Thoracic aorta (tissue), 2 donors: Measurements from ENCODE around the gene IQCM. TPM values are rescaled to one million over a fixed set of nuclear protein-coding genes. Genes with fewer than 3 reads are reported as not detected.

Experiments used
- ATAC-seq: fragments of 150-250 bp; one replicate; pipeline ENCODE4 v1.8.0; 2017; ENCODE audit warnings: low read depth; ENCODE audit not compliant: insufficient number of reproducible peaks, low FRiP score
- DNase-seq: peaks from one replicate; pipeline ENCODE4 v3.0.0-alpha.2; 2020; ENCODE audit warnings: low spot score
- H3K27ac ChIP-seq, 2 donors: fragments of 200-600 bp; sonication (generic); 1 replicate in 1 of 2; 2 replicates in 1 of 2; pipeline ENCODE4 v1.5.1; 2016; ENCODE audit warnings: mild to moderate bottlenecking in 2 of 2, moderate library complexity in 2 of 2
- H3K27me3 ChIP-seq: fragments of 200-600 bp; sonication (generic); replicated peaks from 2 replicates; pipeline ENCODE4 v1.6.0; 2016; ENCODE audit warnings: mild to moderate bottlenecking; ENCODE audit not compliant: insufficient read depth
- H3K36me3 ChIP-seq: fragments of 200-600 bp; sonication (generic); one replicate; pipeline ENCODE4 v1.5.1; 2016
- H3K4me1 ChIP-seq, 2 donors: fragments of 200-600 bp; sonication (generic); 1 replicate in 1 of 2; 2 replicates in 1 of 2; pipeline versions ENCODE4 v1.5.1 to v1.6.0; 2016; ENCODE audit warnings: low read depth in 2 of 2, mild to moderate bottlenecking in 1 of 2; ENCODE audit not compliant: control insufficient read depth in 1 of 2
- H3K4me3 ChIP-seq: fragments of 200-600 bp; sonication (generic); 2 replicates; pipeline ENCODE4 v1.5.1; 2016; ENCODE audit warnings: mild to moderate bottlenecking
- H3K9me3 ChIP-seq: fragments of 200-600 bp; sonication (generic); 2 replicates; pipeline ENCODE4 v1.5.1; 2016
- CTCF ChIP-seq: fragments of 200-600 bp; sonication (generic); IDR thresholded peaks from one replicate; pipeline ENCODE4 v1.5.1; 2019; ENCODE audit warnings: antibody characterized with exemption
- total RNA-seq, 2 donors: library from RNA; depleted of rRNA; stranded (reverse); fragments of >200 nt; gene quantifications; one replicate each; pipeline versions ENCODE4 v1.1.0 to v1.2.3, GENCODE V29; 2016

IQCM gene
- total RNA-seq, 2 donors from 2014 or later: not detected

DNA sequence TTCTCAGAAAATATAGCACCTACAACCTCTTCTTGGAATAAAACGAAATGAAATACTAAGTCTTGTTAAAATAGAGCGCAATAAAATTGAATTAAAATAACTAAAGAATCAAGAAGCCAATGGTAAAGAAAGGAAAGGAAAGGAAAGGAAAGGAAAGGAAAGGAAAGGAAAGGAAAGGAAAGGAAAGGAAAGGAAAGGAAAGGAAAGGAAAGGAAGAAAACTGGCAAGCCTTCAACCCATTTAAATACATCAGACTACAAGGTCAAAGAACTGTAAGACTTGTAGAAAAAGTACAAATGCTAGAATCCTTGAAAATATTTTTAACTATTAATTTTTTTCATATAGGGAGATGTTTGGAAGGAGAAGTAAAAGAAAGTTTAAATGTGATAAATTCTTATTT is 372.1 kb downstream of the IQCM start:
- no peak for ATAC-seq
- Histone ChIP-seq H3K4me1 (no peaks in the 10 kb centered on the region), H3K36me3 (no peaks in the 10 kb centered on the region), H3K27ac (no peak overlapping the region), H3K27me3 (no peaks in the 10 kb centered on the region), H3K4me3 (no peak overlapping the region), H3K9me3 (no peaks in the 10 kb centered on the region)
- no peak for DNase-seq
- no peak for TF ChIP-seq CTCF

GRCh38 chr4:149441338-149441737 is 374.3 kb downstream of the IQCM start:
- Histone ChIP-seq H3K4me3 (no peak overlapping the region), H3K4me1 (no peaks in the 10 kb centered on the region), H3K36me3 (no peaks in the 10 kb centered on the region), H3K27me3 (no peaks in the 10 kb centered on the region), H3K9me3 (no peaks in the 10 kb centered on the region), H3K27ac (no peak overlapping the region)
- DNase-seq (no peak), ATAC-seq (no peak)
- TF ChIP-seq CTCF: no peak

GRCh38 chr4:149426461-149426860 is 389.2 kb downstream of the IQCM start:
- DNase-seq (no peak), ATAC-seq (no peak)
- Histone ChIP-seq H3K4me1 (no peaks in the 10 kb centered on the region), H3K4me3 (no peak overlapping the region), H3K9me3 (no peaks in the 10 kb centered on the region), H3K27me3 (no peaks in the 10 kb centered on the region), H3K36me3 (no peaks in the 10 kb centered on the region), H3K27ac (no peak overlapping the region)
- TF ChIP-seq CTCF: no peak

GRCh38 chr4:149409555-149409962 is 406.1 kb downstream of the IQCM start:
- peaks cover 3 to 13% of the 10 kb centered on the region in 2 donors for H3K4me1 ChIP-seq
- no peaks in the 10 kb centered on the region for H3K9me3 ChIP-seq
- DNase-seq: no peak
- peak overlapping the region; percentile 50 for H3K4me3 ChIP-seq
- ATAC-seq: no peak
- H3K27ac ChIP-seq: peak overlapping the region; percentile 45 to 68
- no peak for TF ChIP-seq CTCF
- no peaks in the 10 kb centered on the region for H3K27me3 ChIP-seq
- H3K36me3 ChIP-seq: no peaks in the 10 kb centered on the region

GRCh38 chr4:149409146-149409545 is 406.5 kb downstream of the IQCM start:
- Histone ChIP-seq H3K27ac (peak overlapping the region; percentile 45 to 68), H3K4me3 (peak overlapping the region; percentile 50), H3K9me3 (no peaks in the 10 kb centered on the region), H3K36me3 (no peaks in the 10 kb centered on the region), H3K27me3 (no peaks in the 10 kb centered on the region), H3K4me1 (peaks cover 3 to 13% of the 10 kb centered on the region in 2 donors)
- TF ChIP-seq CTCF: no peak
- DNase-seq (peak; percentile 4), ATAC-seq (no peak)
